OCI-LY1 (cell line): Measurements from ENCODE around the gene OSR1.

ENCODE experiments used
- EZH2 ChIP-seq: fragments of 200-600 bp; sonication (generic), shearing (Covaris generic); IDR thresholded peaks from 2 replicates; pipeline ENCODE4 v1.8.0; 2017; ENCODE audit warnings: borderline replicate concordance, mixed run types, mild to moderate bottlenecking, antibody characterized with exemption, low read length, moderate library complexity, mixed read lengths
- TF ChIP-seq, protein P1 (sequence below): fragments of 200-600 bp; sonication (generic), shearing (Covaris generic); IDR thresholded peaks from 2 replicates; pipeline ENCODE4 v1.5.1; 2017; ENCODE audit warnings: mild to moderate bottlenecking, antibody characterized with exemption, low read length, moderate library complexity, mixed read lengths

DNA sequence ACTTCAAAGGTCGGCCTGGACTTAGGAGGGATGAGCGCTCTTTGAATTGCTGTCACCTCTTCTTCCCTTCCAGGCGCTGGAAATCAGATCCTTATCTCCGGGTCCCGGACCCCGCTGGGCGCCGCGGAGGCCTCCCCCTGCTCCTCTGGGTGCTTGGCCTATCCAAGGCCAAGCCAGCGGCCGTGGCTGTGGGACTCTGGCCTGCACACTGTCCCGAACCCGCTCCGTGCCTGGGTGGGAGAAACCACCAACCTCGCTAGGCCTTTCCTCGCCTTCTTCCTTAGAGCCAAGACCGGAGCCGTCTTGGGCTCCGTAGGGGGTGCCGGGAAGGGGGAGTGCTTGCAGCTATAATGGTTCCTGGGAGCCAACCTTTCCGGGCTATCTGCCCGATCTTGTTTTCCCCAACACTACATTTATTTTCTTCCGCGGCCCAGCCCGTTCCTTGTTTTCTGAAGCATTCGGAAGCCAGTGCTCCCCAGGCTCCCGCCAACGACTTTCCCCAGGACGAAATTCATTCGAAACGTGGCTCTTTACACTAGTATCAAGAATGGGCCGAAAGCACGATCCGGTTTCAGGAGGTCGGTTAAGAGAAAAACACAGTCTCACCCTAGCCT is 2.4 kb downstream of the OSR1 start:
- TF ChIP-seq, protein P1, sequence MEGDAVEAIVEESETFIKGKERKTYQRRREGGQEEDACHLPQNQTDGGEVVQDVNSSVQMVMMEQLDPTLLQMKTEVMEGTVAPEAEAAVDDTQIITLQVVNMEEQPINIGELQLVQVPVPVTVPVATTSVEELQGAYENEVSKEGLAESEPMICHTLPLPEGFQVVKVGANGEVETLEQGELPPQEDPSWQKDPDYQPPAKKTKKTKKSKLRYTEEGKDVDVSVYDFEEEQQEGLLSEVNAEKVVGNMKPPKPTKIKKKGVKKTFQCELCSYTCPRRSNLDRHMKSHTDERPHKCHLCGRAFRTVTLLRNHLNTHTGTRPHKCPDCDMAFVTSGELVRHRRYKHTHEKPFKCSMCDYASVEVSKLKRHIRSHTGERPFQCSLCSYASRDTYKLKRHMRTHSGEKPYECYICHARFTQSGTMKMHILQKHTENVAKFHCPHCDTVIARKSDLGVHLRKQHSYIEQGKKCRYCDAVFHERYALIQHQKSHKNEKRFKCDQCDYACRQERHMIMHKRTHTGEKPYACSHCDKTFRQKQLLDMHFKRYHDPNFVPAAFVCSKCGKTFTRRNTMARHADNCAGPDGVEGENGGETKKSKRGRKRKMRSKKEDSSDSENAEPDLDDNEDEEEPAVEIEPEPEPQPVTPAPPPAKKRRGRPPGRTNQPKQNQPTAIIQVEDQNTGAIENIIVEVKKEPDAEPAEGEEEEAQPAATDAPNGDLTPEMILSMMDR, result no peak
- TF ChIP-seq EZH2, result no peak
